Activated T-cell treated with anti-CD3 and anti-CD28 coated beads, Interleukin-2, amount 50 U/mL, for 24 hours (primary cell): ENCODE measurements around the gene ELMO1.
A peak's percentile ranks its signal among the peaks of the same experiment; 100 is the strongest.

Experiments
- DNase-seq: peaks from one replicate; pipeline ENCODE4 v3.0.0-alpha.2; 2020
- H3K27ac Mint-ChIP-seq: 2 replicates; pipeline ENCODE4 v1.8.0; 2020; ENCODE audit warnings: mild to moderate bottlenecking, mixed read lengths
- H3K27me3 Mint-ChIP-seq: 2 replicates; pipeline ENCODE4 v1.8.0; 2020; ENCODE audit warnings: mixed read lengths
- H3K36me3 Mint-ChIP-seq: 2 replicates; pipeline ENCODE4 v1.8.0; 2020; ENCODE audit warnings: low read depth, mixed read lengths
- H3K4me1 Mint-ChIP-seq: 2 replicates; pipeline ENCODE4 v1.8.0; 2020; ENCODE audit warnings: low read depth, mixed read lengths
- H3K4me3 Mint-ChIP-seq: 2 replicates; pipeline ENCODE4 v1.8.0; 2020; ENCODE audit warnings: mild to moderate bottlenecking, moderate library complexity, mixed read lengths
- H3K9me3 Mint-ChIP-seq: 2 replicates; pipeline ENCODE4 v1.8.0; 2020; ENCODE audit warnings: mixed read lengths

ELMO1 gene

GRCh38 chr7:37104822-37105518 is 343.7 kb downstream of the ELMO1 start:
- Mint-ChIP-seq H3K27ac (no peak overlapping the region), H3K4me1 (peaks cover 74% of the 10 kb centered on the region), H3K36me3 (peaks cover 67% of the 10 kb centered on the region)

GRCh38 chr7:37102518-37103137 is 346.0 kb downstream of the ELMO1 start:
- Mint-ChIP-seq H3K9me3 (no peaks in the 10 kb centered on the region), H3K4me1 (peaks cover 57% of the 10 kb centered on the region), H3K27ac (no peak overlapping the region)

More at GRCh38 chr7:37104822-37105518, 343.7 kb downstream of the ELMO1 start:
- Mint-ChIP-seq H3K27me3 (no peaks in the 10 kb centered on the region), H3K9me3 (no peaks in the 10 kb centered on the region), H3K4me3 (no peak overlapping the region)
- no peak for DNase-seq

GRCh38 chr7:37100735-37101331 is 347.8 kb downstream of the ELMO1 start:
- Mint-ChIP-seq H3K27ac (peak overlapping the region; percentile 50), H3K9me3 (no peaks in the 10 kb centered on the region), H3K4me1 (peaks cover 48% of the 10 kb centered on the region), H3K4me3 (no peak overlapping the region), H3K36me3 (peaks cover 59% of the 10 kb centered on the region), H3K27me3 (no peaks in the 10 kb centered on the region)
- no peak for DNase-seq

More at GRCh38 chr7:37102518-37103137, 346.0 kb downstream of the ELMO1 start:
- no peaks in the 10 kb centered on the region for H3K27me3 Mint-ChIP-seq
- no peak overlapping the region for H3K4me3 Mint-ChIP-seq
- no peak for DNase-seq
- peaks cover 57% of the 10 kb centered on the region for H3K36me3 Mint-ChIP-seq

GRCh38 chr7:37098762-37099161 is 349.9 kb downstream of the ELMO1 start:
- H3K4me3 Mint-ChIP-seq, result no peak overlapping the region
- H3K4me1 Mint-ChIP-seq, result peaks cover 45% of the 10 kb centered on the region
- H3K36me3 Mint-ChIP-seq, result peaks cover 67% of the 10 kb centered on the region
- DNase-seq, result no peak
- H3K9me3 Mint-ChIP-seq, result no peaks in the 10 kb centered on the region
- no peaks in the 10 kb centered on the region for H3K27me3 Mint-ChIP-seq
- H3K27ac Mint-ChIP-seq, result no peak overlapping the region

- DNase-seq, result no peak
- H3K27me3 Mint-ChIP-seq, result no peaks in the 10 kb centered on the region
- H3K4me1 Mint-ChIP-seq, result peaks cover 42% of the 10 kb centered on the region
- H3K4me3 Mint-ChIP-seq, result no peak overlapping the region
- no peaks in the 10 kb centered on the region for H3K9me3 Mint-ChIP-seq
- H3K36me3 Mint-ChIP-seq, result peaks cover 71% of the 10 kb centered on the region
- no peak overlapping the region for H3K27ac Mint-ChIP-seq
These were observed 350.7 kb downstream of the ELMO1 start for GRCh38 chr7:37097983-37098382.

- peaks cover 73% of the 10 kb centered on the region for H3K36me3 Mint-ChIP-seq
- no peak for DNase-seq
- no peak overlapping the region for H3K27ac Mint-ChIP-seq
- no peaks in the 10 kb centered on the region for H3K27me3 Mint-ChIP-seq
- H3K9me3 Mint-ChIP-seq, result peaks cover 6% of the 10 kb centered on the region
- no peak overlapping the region for H3K4me3 Mint-ChIP-seq
- H3K4me1 Mint-ChIP-seq, result peaks cover 41% of the 10 kb centered on the region
These were observed 351.4 kb downstream of the ELMO1 start for GRCh38 chr7:37097276-37097675.

- Mint-ChIP-seq H3K4me1 (peaks cover 38% of the 10 kb centered on the region), H3K36me3 (peaks cover 81% of the 10 kb centered on the region), H3K9me3 (peaks cover 10% of the 10 kb centered on the region), H3K27ac (no peak overlapping the region), H3K27me3 (no peaks in the 10 kb centered on the region), H3K4me3 (no peak overlapping the region)
- no peak for DNase-seq
These were observed 352.3 kb downstream of the ELMO1 start for GRCh38 chr7:37096341-37096740.

GRCh38 chr7:37095122-37095521 is 353.5 kb downstream of the ELMO1 start:
- no peaks in the 10 kb centered on the region for H3K27me3 Mint-ChIP-seq
- no peak overlapping the region for H3K27ac Mint-ChIP-seq
- peaks cover 85% of the 10 kb centered on the region for H3K36me3 Mint-ChIP-seq
- H3K4me3 Mint-ChIP-seq, result no peak overlapping the region
- DNase-seq, result no peak
- peaks cover 10% of the 10 kb centered on the region for H3K9me3 Mint-ChIP-seq
- H3K4me1 Mint-ChIP-seq, result peaks cover 34% of the 10 kb centered on the region

GRCh38 chr7:37093257-37093656 is 355.4 kb downstream of the ELMO1 start:
- H3K9me3 Mint-ChIP-seq, result peaks cover 10% of the 10 kb centered on the region
- no peaks in the 10 kb centered on the region for H3K27me3 Mint-ChIP-seq
- DNase-seq, result no peak
- no peak overlapping the region for H3K27ac Mint-ChIP-seq
- no peak overlapping the region for H3K4me3 Mint-ChIP-seq
- H3K4me1 Mint-ChIP-seq, result peaks cover 36% of the 10 kb centered on the region
- peaks cover 91% of the 10 kb centered on the region for H3K36me3 Mint-ChIP-seq

- Mint-ChIP-seq H3K27me3 (no peaks in the 10 kb centered on the region), H3K9me3 (peaks cover 10% of the 10 kb centered on the region), H3K27ac (peak overlapping the region; percentile 64), H3K4me1 (peaks cover 30% of the 10 kb centered on the region), H3K36me3 (peaks cover 91% of the 10 kb centered on the region), H3K4me3 (no peak overlapping the region)
- no peak for DNase-seq
These were observed 356.1 kb downstream of the ELMO1 start for GRCh38 chr7:37092548-37092947.

GRCh38 chr7:37089972-37090371 is 358.7 kb downstream of the ELMO1 start:
- Mint-ChIP-seq H3K4me3 (no peak overlapping the region), H3K27me3 (no peaks in the 10 kb centered on the region), H3K4me1 (peaks cover 40% of the 10 kb centered on the region), H3K9me3 (peaks cover 10% of the 10 kb centered on the region), H3K36me3 (peaks cover 87% of the 10 kb centered on the region), H3K27ac (no peak overlapping the region)
- DNase-seq, result no peak

- Mint-ChIP-seq H3K4me3 (no peak overlapping the region), H3K27ac (peak overlapping the region; percentile 51), H3K36me3 (peaks cover 88% of the 10 kb centered on the region), H3K4me1 (peaks cover 51% of the 10 kb centered on the region), H3K9me3 (no peaks in the 10 kb centered on the region), H3K27me3 (no peaks in the 10 kb centered on the region)
- no peak for DNase-seq
These were observed 363.1 kb downstream of the ELMO1 start for GRCh38 chr7:37085600-37085999.

GRCh38 chr7:37084303-37084702 is 364.4 kb downstream of the ELMO1 start:
- Mint-ChIP-seq H3K4me3 (no peak overlapping the region), H3K36me3 (peaks cover 88% of the 10 kb centered on the region), H3K9me3 (no peaks in the 10 kb centered on the region), H3K27ac (no peak overlapping the region), H3K4me1 (peaks cover 52% of the 10 kb centered on the region), H3K27me3 (no peaks in the 10 kb centered on the region)
- DNase-seq, result no peak

- H3K27ac Mint-ChIP-seq, result no peak overlapping the region
- DNase-seq, result no peak
- H3K27me3 Mint-ChIP-seq, result no peaks in the 10 kb centered on the region
- H3K4me3 Mint-ChIP-seq, result no peak overlapping the region
- peaks cover 86% of the 10 kb centered on the region for H3K36me3 Mint-ChIP-seq
- no peaks in the 10 kb centered on the region for H3K9me3 Mint-ChIP-seq
- H3K4me1 Mint-ChIP-seq, result peaks cover 52% of the 10 kb centered on the region
These were observed 365.2 kb downstream of the ELMO1 start for GRCh38 chr7:37083311-37084096.
